ENCODE data around the gene DLX6.
A peak's percentile ranks its signal among the peaks of the same experiment; 100 is the strongest.

DLX6 gene

DNA sequence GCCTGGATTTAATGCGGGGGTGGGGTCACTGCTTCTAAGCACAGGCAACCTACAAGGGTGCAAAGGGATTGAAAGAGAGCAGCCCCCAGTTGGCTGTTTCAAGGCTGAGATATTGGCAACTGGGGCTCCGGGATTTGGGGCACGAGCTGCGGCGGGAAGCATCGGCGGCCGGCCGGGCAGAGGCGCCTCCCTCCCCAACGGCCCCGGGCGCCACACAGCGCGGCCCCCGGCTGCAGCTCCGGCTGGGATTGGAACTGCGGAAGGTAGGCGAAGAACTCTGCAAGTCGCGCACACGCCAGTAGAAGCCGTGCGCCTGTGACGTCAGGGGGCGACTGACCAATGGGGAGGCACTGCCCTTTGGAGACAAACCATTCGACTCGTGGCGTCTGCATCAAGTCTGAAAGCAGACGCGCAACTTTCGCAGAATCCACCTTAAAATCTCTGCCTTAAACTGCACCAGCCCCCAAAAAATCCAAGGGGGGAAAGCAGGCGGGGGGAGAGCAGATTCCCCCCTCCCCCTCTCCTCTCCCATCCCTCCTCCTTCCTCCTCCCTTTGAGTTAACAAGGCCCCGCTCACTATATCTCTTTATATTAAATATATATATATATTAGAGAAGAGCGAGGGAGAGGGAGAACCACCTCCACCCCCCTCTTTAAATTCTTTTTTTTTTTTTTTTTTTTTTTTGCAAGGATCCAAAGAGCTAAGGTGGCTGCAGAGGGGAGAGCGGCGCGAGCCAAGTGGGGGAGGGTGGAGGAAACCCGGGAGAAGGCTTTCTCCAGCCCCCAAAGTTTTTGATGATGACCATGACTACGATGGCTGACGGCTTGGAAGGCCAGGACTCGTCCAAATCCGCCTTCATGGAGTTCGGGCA is at the start of gene DLX6:
Gene DLX6, plus strand, starts transcription at position 371 of the 872 bp plus-strand sequence. Its CDS starts 425 bp downstream, at position 796.
- DNase-seq = no peak

DNA sequence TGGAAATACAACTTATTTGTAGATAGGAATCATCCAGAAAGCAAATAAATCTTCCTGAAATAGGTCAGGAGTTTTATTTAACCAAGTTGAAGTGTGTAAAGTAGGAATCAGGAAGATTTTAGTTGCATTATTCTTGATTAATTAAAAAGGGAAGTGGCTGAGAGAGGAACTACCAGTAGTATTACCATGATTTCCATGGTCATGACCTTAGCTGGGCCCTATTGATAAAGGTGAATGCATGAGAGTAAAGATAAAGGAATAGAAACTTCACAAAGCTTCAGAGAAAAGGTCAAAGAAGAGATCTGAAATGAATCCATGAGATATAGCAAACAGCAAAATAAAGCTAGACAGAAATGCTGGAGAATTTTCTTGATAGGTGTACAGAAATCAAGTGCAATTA is 46.2 kb upstream of the DLX6 start:
- DNase-seq = peak; percentile 56

DNA sequence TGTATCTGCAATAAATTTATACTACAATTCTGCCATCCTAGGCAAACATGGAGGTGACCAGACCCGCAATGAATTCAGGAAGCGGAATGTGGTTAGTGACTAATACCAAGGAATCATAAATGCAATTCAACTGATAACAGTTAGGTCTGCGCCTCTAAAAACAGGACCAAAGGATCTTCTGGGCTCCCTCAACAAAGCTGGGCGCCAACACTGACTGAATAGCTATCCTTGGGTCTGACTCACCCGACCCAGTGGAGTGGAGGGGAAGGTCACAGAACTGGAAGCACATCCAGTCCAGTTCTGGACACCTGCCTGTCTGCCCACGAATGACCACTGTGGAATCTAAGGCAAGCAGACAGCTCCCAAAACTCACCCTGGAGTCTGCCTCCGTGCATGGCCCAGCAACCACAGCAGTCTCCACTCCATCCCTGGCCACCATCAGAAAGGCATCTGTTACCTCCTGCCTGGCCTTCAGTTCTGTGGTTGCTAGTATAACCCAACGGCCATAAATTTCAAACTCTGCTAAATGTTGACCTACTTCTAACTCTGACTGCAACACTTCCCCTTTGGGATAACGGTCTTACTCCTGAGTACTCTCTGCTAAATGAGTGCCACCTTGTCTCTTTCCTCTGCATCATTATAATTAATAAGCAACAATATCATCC is 43.0 kb upstream of the DLX6 start:
- peak; percentile 60 for DNase-seq

DNA sequence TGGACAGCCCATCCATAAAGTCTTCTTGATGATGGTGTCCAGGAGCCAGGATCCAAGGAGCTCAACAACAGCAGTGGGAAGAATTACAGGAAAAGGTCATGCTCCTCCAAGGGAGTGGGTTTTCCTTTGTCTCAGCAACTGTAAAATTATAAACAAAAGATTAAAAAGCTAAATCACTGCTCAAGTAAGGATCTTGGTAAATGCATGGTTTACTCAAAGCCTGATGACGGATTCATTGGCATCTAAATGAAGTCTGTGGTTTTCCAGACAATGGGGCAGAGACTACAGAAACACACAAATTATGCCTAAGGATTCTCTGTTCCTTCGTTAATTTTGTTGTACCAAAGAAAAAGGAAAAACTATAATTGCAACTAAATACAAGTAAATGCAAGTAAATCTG is 36.4 kb upstream of the DLX6 start:
- no peak for DNase-seq

DNA sequence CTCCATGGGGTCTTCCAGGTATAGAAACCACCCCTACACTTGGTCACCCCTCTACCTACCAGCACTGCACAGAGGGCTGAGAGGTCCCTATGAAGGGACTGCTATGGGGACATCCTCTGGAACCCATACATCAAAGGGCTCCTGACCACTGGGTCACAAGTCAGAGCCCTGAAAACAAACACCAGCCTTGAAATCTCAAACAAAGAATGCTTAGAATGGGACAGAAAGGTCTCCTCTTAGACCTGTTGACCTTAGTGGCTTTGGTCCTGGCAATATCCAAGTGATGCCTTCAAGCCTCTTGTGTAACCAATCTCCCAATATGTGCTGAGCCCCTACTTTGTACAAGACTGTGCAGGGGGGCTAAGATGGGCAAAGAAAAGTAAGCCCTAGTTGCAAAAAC is 34.6 kb upstream of the DLX6 start:
- no peak for DNase-seq

DNA sequence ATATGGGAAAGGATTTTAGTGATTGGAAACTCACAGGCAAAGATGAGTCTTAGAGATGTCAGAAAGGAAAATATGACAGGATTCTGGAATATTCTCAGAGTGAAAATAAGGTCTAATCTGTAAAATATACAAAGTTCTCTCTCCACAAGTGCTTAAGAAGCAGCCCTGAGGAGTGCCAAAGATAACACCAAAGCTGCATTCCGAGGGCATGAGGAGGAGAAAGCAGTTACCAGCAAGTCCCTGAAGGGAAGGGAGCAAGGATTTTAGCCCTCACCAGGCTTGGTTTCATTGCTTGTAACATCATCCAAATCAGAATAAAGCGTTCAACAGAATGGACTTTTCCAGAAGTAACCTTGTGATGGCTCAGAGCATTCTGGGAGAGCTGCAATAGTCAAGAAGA is 31.4 kb upstream of the DLX6 start:
- DNase-seq = no peak

DNA sequence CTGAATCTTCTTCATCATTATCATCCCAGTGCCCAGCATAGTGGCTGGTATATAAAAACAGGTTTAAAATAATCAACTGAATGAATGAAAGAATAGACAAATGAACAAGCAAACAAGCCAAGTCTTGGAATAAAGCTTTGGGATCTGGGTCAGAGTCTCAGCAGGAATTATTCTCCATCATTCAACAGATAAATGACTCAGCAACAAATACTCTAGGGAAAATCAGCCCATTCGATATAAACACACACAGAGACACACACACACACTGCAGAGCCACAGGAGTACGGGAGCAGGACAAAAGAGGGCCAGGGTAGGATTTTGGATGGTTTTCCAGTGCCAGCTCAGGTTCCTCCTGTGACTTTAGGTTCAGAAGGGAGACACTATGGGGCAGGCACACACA is 29.2 kb upstream of the DLX6 start:
- DNase-seq = no peak

DNA sequence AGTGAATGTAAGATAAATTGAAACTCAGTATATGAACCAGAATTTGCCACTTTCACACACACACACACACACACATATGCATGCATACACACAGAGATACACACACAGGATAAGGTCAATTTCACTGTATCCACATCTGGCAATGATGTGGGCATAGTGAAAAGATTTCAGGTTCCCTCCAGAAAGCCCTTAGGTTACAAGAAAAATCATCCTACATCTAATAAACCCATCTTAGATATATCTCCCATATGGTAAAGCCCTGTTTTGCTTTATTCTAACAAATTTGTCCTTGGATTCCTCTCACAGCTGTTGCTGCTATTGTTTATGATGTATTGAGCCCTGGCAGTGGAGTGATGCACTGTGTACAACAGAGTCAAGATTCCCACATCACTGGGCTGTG is 27.9 kb upstream of the DLX6 start:
- DNase-seq = no peak

DNA sequence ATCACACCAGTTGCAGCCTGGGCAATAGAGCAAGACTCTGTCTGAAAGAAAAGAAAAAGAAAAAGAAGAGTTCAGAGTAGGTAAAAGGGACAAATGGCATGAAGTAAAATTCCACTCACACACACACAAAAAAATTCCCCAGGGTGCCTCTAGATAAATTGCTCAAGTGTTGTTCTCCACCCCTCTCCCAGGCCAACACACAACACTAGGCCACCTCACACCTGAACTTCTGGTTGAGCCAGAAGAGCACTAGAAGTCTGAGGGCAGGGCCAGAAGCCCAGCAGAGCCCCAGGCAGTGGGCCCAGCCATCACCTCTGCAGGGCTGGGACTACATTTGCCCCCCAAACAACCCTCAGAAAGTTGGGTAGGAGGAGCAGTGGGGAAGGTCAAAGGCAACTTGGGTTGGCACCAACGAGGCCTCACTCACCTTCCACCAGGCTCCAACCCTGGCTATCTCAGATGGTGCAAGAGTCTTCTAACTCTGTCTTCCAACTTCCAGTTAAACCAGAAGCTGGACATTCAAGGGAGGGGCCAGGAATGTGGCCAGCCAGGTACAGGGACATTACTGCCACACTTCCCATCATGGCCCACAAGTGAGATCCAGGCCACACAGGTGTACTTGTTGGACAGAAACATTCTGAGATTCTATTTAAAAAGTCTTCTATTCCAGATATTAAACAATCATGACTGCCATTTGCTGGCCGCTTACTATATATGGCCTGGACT is 25.6 kb upstream of the DLX6 start:
- no peak for DNase-seq

DNA sequence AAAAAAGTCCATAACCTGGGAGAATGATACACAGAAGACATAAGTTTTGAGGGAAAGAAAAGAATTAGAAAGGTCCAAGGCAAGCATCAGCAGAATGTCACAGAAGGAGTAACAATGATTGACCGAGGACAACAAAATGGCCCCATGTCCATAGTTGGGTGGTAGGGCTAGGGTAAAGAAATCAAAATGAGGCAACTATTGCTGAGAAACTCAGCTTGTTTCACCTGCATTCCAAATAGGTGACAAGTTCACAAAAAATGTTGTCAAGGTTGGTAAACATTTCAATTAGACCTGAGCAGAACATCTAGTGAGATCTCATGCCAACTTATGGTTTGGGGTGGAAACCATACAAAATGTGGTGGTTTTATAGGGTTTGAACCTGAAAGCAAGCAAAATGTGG is 22.8 kb upstream of the DLX6 start:
- DNase-seq = no peak

DNA sequence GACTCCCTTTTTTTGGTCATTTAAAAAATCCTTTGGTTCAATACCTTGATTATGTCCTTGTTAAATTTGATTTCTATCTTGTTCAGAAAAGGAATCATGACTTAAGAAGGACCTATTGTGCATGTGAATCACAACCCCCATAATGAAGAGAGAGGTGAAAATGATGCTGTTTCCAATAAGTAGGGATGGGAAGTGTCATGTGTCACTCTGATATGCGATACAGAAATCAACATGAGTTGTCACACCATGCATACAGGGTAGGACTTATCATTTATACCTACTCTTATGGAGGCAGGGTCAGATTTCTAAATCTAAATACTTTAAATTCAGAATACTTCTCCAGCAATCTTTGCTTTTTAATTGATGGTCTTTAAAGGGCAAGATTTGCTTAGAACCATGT is 19.4 kb upstream of the DLX6 start:
- DNase-seq = no peak

DNA sequence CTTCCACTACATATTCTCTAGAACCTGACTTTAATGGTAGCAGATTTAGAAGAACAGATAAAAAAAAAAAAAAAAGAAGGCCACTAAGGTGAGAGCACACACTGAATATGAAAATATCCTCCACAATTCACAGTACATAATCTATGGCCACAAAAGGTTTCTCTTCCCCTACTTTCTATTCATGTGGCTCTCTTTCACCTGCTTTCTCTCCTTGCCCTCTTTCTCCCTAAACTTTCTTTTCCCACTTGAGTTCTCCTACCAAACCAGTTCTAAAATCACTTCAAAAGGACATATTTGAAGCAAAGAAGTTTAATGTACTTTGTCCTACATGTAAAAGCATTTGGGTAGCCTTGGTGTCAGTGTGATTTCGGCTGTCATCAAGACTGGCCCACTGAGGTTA is 18.5 kb upstream of the DLX6 start:
- DNase-seq = no peak

DNA sequence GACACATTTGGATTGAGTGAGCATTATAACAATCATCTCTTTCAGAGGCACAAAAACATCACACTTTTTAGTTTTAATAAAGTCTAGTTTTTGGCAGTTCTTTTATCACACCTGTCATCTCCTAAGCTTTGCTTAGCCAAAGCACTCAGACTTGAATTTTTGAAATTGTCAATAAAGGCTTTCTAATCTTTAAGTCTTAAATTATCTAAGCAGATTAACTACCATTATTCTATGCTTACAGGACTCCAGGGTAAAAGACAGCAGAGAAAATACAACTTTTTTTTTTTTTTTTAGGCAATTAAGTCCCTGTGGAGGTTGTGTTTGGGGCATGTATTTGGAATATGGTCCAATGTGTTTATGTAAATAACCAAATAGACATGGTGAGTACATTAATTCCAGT is 17.6 kb upstream of the DLX6 start:
- no peak for DNase-seq

DNA sequence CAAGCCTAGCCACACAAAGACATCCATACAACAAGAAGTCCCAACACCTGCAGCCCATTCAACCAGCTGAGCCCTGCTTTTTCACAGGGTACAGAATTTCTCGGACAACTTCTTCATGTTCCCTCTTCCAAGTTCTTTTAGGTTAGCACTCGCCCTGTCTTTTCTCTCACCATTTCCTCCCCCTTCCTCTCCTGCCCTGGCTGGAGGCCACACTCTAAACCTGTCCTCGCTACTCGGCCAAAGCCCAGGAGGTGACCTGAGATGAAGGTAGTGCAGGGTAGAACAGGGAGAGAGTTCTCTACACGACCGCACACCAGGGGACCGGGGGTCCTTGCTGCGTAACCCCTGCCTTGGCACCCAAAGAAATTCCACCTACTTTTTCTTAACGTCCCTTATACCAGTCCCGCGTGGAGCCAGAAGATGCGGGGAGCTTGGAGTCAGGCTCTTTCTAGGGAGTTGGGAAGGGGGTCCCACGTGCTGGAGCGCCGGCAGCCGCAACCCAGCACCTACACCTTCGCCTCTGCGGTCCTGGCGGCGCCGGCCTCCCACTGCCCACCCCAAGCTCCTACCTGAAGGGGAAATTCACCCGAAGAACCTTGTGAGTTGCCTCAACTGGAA is 16.0 kb upstream of the DLX6 start:
- DNase-seq = no peak

DNA sequence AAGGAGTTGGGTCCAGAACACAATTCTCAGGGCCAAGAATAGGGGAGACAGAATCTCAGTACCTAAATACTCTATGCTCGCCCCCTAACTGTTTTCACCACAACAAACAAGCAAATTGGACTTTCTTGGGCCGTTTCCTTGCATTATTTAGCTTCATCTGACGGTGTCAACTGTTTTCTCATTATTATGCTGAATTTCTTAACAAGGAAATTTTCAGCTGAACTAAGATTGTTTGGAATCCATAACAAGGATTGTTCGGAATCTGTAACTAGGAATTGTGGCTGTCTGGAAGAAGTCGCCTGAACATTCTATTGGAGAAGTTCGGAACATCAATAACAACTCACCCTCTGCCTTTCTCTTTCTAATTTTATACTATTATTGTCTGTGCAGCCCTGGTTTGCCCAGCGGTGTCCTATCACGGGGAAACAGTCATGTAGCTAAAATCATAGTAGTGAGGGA is 15.5 kb upstream of the DLX6 start:
- DNase-seq = no peak

DNA sequence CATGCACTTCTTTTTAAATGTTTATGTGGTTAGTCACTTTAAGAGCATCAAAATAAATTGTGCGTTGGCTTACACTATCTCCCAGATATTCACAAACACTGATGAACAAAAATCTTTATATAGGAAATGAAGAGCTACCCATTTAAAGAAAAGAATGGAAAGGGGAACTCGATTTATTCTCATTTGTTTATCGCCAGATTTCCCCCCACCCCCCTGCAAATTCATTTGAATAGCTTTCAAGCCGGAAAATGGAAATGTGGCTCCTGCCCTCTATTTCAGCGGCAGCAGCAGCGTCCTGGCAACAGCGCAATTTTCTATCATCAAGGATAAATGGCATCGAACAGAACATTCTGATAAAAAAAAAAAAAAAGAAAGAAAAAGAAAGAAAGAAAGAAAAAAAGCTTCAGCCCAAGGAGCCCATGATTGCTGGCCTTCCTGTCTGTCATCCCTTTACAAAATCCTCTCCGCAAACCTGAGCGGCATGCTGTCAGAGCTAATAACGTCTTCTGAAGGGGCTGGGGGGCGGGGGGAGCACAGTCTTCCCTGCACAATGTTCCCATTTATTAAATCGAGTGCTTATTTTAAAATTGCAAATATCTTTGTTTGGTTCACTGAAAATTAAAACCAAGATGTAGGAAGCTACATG is 13.7 kb upstream of the DLX6 start:
- no peak for DNase-seq

DNA sequence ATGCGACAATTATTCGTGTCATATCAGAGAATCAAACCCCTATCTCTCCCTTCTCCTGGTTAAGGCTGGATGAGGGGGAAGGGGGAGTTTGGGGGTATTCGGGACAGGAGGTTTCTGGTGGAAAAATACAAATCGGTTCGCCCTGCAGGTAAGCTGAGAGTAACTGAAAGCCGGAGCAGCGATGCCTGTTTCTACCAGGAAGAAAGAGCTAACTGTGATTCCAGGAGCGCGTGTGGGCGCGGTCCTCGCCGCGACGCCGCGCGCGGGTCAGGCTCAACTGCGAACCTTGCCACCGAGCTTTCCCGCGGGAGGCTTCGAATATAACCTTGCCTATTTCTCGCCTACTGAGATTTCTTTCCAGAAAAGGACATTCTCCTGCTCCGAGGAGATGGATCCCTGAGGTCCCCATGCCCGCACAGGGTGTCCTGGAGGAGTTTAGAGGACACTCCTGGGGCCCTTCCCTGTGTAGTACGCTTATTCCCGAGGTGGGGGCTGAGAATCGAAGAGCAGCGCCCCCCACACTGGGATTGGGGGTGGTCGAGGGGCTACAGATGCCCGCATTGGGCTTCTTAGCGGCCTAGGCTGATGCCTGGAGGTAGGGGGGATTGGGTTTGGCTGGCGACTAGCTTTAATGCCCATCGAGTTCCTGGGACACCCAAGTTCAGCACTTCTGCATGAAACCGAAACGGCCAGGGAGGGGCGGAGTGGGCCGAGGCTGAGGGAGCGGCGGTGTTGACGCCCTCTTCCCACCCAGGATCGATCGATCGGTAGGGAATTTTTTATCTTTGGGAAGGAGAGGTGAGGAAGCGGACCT is 13.0 kb upstream of the DLX6 start:
- DNase-seq = no peak

DNA sequence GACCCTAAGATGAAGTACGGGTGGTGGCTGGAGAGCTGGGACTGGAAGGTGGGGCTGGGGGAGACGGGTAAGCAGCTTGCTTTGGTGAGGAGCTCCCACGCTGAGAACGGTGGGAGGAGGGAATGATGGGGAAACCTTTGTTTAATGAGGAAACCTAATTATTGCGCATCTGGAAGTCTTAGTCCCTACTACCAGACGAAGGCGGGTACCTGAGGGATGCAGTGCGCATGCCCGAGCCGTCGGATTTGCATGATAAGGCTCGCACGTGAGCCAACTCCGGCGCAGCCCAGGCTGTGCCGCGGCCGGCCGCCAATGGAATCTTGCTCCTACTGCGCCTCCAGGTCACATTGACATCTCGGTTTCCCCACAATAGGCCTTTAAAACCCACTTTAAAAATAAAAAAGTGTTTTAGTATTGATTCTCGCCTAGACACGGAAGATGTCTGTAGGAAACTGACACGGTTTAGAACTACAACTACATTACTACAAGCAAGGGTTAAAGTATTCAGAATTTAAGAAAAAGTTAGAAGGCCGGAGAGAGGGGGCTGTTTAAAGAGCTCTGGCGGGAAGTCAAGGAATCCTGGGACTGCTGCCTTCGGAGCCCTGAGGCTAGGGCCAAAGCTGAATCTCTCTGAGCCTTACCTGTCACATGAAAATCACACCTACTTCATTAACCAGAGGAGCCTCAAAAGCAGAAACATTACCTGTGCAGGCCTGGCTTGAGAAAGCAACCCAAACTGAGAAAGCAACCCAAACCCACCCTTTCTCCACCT is 12.1 kb upstream of the DLX6 start:
- no peak for DNase-seq

DNA sequence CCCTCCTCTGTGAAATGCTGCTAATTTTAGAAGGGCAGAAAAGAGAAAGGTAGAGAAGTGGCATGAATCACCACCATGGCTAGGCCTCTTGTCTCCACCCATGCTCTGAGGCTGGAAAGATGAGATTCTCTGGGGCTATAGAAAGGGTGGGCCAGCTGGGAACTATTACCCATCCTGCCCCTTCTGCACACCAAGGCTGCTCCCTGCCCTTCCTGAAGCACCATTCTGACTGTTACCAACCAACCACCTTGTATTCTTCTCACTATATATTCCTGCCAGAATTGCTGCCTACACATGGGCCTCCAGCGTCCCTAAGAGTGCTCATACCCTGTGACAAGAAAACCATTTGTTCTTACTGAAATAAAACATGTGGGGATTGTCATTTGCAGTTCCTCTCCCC is 11.4 kb upstream of the DLX6 start:
- DNase-seq = no peak

DNA sequence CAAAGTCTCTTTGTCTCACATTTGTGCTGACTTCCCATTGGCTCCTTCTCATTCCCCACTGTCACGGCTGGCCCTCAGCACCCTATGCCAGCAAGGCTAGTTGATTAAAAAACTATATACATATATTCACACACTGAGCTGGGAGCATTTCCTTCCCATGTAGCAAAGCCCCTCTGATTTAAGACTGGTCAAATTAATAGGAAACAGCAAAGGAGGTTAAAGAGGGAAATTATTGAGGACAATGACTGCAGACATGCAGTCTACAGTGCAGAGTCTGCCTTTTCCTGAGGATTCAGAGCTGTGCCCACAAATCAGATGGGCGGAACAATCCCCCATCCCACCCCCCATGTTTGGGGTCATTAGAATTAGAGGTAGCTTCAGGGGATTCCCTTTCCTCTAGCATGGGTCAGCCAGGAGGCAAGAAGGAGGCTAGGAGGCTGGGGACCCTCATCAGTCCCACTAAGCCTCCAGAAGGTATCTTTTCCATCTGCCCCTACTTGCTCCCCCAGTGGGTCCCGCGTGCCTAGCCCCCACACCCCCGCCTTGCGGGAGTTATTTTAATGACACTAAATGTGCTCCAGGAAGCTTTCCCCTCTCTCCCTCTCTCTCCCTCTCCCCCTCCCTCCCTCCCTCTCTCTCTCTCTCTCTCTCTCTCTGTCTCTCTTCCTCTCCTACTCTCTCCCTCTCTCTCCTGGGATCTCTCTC is 9.8 kb upstream of the DLX6 start:
- no peak for DNase-seq

Measured in OCI-M1 (cell line).